Fibroblast of peridontal ligament (primary cell): ENCODE measurements around the gene DNAH6.

Experiments
- DNase-seq: peaks from one replicate; pipeline ENCODE4 v3.0.0-alpha.2; 2010; ENCODE audit errors: extremely low read depth

The DNAH6 gene

GRCh38 chr2:84796798-84797197, 280.5 kb downstream of the DNAH6 start:
- DNase-seq: no peak

- DNase-seq: no peak
These were observed 281.0 kb downstream of the DNAH6 start for GRCh38 chr2:84797271-84797670.

- no peak for DNase-seq
These were observed 283.5 kb downstream of the DNAH6 start for GRCh38 chr2:84799772-84800171.

GRCh38 chr2:84800194-84800805, 284.0 kb downstream of the DNAH6 start:
- peak; percentile 49 for DNase-seq

GRCh38 chr2:84801811-84802210, 285.5 kb downstream of the DNAH6 start:
- peak; percentile 25 for DNase-seq

- DNase-seq: peak; percentile 73
These were observed 289.1 kb downstream of the DNAH6 start for GRCh38 chr2:84805250-84805958.

- DNase-seq: peak; percentile 100
These were observed 290.8 kb downstream of the DNAH6 start for GRCh38 chr2:84807063-84807485.

GRCh38 chr2:84808279-84808678, 292.0 kb downstream of the DNAH6 start:
- DNase-seq: no peak

- no peak for DNase-seq
These were observed 295.6 kb downstream of the DNAH6 start for GRCh38 chr2:84811839-84812431.

- DNase-seq: peak; percentile 84
These were observed 298.8 kb downstream of the DNAH6 start for GRCh38 chr2:84815146-84815545.

GRCh38 chr2:84816426-84817026, 300.2 kb downstream of the DNAH6 start:
- no peak for DNase-seq

- DNase-seq: no peak
These were observed 300.9 kb downstream of the DNAH6 start for GRCh38 chr2:84817239-84817655.

- no peak for DNase-seq
These were observed 305.5 kb downstream of the DNAH6 start for GRCh38 chr2:84821806-84822205.

- DNase-seq: no peak
These were observed 306.9 kb downstream of the DNAH6 start for GRCh38 chr2:84823229-84823628.

GRCh38 chr2:84823788-84824187, 307.5 kb downstream of the DNAH6 start:
- DNase-seq: no peak

- DNase-seq: no peak
These were observed 311.8 kb downstream of the DNAH6 start for GRCh38 chr2:84827978-84828575.

GRCh38 chr2:84829693-84830092, 313.4 kb downstream of the DNAH6 start:
- no peak for DNase-seq

GRCh38 chr2:84830095-84830494, 313.8 kb downstream of the DNAH6 start:
- DNase-seq: no peak

- DNase-seq: no peak
These were observed 314.6 kb downstream of the DNAH6 start for GRCh38 chr2:84830758-84831500.

GRCh38 chr2:84832772-84833461, 316.6 kb downstream of the DNAH6 start:
- no peak for DNase-seq
